SK-MEL-5 (cell line): Measurements from ENCODE around the gene CCDC97. TPM values are rescaled to one million over a fixed set of nuclear protein-coding genes. Genes with fewer than 3 reads are reported as not detected.

Source experiments
- DNase-seq: peaks from one replicate; pipeline ENCODE4 v3.0.0-alpha.2; 2016; ENCODE audit warnings: low read depth, low spot score
- in situ Hi-C: cut with HindIII; loops from 2 replicates; pipeline ENCODE4 v1.10.0; 2016; ENCODE audit warnings: low sequenced_read_pairs, high pct_unique_total_duplicates, low pct_unique_long_range_greater_than_20kb
- total RNA-seq: library from RNA; depleted of rRNA; stranded (reverse); fragments of >200 nt; shearing (Covaris generic); gene quantifications from 2 replicates; pipeline ENCODE4 v1.2.3, GENCODE V29; 2014

The CCDC97 gene
- total RNA-seq, 1 experiment from 2014 or later = 6.9 TPM

DNA sequence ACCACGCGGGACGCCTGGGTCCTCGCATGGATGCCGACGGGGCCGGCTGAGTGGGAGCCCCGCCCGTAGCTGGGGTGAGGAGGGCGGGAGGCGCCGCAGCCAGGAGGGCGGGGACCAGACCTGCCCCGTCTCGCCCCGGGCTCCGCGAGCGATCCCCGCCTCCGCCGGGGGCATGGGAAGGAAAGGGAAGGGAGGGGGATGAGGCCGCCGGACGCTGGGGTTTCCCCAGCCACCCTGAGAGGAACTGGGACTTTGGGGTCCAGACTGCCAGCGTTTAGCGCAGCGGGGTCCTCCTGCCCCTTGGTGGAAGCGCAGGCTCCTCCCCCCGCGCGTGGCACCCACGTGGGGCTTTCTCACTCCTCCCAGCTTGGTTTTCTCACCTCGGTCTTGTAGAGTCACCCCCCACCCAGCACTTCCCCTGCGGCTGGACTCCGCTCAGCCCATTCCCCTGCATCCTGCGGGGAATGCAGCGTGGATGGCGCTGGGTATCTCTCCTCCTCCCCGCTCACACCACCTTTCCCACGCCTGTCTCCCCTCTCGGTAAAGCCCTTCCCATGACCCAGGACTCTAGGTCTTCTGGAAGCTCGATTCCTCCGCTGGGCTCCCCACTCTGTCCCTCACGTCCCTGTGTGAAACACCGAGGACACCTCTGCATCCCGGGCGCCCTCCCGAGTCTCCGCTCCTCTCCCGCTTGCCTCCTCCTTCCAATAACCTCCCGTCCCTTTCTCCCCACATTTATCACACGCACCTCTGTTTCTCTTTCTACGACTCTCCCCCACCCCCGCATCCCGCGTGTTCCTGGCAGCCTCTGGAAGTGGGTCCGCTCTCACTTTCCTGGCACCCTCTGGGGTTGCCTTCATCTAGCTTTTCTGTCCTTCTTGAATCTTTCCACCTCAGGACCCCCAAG, 41.6 kb downstream of the CCDC97 start:
- in situ Hi-C loops = no loop called here
- no peak for DNase-seq

- in situ Hi-C loops = no loop called here
- no peak for DNase-seq
Observed at GRCh38 chr19:41352279-41352608, 42.3 kb downstream of the CCDC97 start.

DNA sequence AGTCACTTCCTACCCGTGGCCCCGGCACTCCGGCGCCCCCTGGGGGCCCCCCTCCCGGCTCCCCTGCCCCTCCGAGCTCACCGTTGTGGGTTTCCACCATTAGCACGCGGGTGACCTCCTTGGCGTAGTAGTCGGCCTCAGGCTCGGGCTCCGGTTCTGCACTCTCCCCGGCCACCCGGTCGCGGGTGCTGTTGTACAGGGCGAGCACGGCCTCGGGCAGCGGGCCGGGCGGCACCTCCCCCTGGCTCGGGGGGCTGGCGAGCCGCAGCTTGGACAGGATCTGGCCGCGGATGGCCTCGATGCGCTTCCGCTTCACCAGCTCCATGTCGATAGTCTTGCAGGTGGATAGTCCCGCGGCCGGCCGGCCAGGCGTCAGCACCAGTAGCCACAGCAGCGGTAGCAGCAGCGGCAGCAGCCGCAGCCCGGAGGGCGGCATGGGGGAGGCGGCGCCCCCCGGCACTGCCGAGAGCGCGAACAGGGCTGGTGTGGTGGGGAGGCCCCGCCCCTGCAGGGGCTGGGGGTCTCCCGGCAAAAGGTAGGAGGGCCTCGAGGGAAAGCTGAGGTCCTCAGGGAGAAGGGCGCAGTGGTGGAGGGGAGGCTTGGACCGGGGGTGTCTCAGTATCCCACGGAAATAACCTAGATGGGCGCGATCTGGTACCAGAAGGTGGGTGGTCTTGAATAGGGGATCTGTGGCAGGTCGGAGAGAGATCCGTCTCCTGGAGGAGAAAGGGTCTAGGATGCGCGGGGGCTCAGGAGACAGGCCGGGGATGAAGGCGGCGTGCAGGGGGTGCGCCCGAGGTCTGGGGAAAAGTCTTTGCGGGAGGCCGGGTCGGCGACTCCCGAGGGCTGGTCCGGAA, 42.9 kb downstream of the CCDC97 start:
- in situ Hi-C loops = no loop called here
- DNase-seq = peak; percentile 22

DNA sequence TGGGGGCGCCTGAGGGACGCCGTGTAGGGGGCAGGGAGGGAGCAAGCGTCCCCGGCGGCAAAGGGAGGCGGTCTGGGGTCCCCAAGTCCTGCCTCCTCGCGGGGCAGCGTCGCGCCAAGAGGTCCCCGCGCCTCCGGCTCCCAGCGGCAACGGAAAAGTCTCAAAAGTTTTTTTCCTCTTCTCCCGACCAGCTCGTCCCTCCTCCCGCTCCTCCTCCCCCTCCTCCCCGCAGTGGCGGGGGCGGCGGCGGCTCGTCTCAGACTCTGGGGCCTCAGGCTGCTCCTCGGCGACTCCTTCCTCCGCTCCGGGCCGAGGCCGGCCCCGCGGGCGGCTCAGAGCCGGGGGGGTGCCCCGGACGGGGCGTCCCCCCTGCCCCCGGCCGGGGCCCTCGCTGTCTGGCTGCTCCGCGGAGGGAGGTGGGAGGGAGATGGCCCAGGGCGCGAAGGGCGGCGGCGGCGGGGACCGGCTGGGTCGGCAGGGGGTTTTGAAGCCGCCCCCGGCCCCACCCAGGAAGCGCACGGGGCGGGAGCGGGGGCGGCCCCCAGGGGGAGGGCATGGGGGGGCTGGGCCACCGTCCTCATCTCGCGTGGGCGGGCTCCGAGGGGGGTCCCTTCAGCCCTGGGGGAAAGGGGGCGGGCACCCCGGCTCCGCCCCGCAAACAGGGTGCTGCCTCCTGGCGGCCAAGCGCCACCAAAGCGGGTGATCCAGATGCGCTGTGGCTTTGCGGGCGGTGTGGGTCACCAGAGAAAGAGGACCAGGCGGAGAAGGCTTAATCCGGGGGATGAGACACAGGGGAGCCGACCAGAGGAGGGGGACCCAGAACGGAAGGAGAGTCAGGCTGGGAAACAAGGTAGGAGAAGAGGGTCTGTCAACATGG, 43.7 kb downstream of the CCDC97 start, which contains the start of gene TGFB1:
TGFB1 (minus strand) TSS at position 457 of the 877 bp plus-strand sequence. CDS start 878 bp downstream, outside the sequence.
- DNase-seq = peak; percentile 66
- in situ Hi-C loops = no loop called here

DNA sequence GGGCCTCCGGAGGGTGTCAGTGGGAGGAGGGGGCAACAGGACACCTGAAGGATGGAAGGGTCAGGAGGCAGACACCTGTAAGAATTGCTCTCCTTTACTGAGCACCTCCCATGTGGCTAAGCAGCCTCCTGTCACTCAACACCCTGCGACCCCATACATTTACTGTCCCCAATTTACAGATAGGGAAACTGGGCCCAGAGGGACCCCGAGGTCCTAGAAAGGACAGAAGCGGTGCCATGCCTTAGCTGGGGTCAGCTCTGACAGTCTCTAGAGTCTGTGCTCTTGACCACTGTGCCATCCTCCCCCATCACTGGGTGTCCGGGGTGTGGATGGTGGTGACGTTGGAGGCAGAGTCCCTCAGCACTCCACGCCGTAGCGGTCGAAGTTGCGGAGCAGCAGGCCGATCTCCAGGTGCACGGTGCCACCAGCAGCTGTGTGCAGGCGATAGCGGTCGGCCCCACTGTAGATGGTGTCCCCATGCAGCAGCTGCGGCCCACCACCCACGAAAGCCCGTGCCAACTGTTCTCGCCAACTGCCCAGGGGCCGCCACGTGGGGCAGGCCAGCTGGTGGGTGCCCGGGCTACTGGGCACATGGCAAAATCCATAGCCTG, 44.5 kb downstream of the CCDC97 start:
- no peak for DNase-seq
- in situ Hi-C loops = no loop called here

DNA sequence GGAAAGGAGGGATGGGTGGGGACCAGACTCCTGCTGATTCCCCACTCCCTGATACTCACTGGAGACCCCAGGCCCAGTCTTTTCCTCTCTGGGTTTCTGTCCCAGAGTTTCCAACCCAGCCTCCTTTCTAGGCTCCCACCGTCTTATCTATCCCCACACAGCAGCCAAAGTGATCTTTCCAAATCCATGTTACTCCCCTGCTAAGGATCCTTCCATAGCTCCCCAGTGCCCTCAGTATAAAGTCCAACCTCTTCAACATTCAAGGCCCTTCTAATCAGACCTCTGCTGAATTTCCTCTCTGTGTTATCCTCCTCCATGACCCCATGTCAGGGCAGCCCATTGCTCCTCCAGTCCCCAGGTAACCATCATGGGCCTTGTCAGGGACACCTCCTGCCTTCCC, 45.1 kb downstream of the CCDC97 start:
- DNase-seq = no peak
- in situ Hi-C loops = no loop called here

GRCh38 chr19:41355802-41356201, 45.8 kb downstream of the CCDC97 start:
- DNase-seq = no peak
- in situ Hi-C loops = no loop called here

GRCh38 chr19:41356984-41357739, 47.2 kb downstream of the CCDC97 start:
- no peak for DNase-seq
- in situ Hi-C loops = no loop called here

GRCh38 chr19:41357746-41358145, 47.8 kb downstream of the CCDC97 start:
- no peak for DNase-seq
- in situ Hi-C loops = no loop called here

GRCh38 chr19:41359741-41360140, 49.8 kb downstream of the CCDC97 start:
- DNase-seq = no peak
- in situ Hi-C loops = no loop called here

DNA sequence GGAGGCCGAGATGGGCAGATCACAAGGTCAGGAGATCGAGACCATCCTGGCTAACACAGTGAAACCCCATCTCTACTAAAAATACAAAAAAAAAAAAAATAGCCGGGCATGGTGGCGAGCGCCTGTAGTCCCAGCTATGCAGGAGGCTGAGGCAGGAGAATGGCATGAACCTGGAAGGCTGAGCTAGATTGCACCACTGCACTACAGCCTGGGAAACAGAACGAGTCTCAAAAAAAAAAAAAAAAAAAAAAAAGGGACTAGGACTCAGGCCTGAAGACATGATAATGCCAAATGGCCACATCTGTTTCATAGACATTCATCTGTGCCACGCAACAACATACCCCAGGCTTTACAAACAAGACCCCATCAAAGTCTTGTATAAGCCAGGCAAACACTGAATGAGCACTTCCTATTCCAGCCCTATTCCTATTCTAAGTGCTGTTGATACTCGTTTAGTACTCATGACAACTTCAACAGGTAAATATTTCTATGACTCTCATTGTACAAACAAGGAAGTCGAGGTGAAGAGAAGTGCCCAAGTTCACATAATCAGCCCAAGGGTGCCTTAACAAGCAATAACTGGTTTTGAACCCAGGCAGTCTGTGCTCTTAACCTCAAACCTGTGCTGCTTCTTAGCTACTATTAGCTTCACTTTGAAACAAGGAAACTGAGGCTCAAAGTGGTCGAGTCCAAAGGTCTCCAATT, 52.3 kb downstream of the CCDC97 start:
- no peak for DNase-seq
- in situ Hi-C loops = no loop called here

GRCh38 chr19:41363371-41363752, 53.4 kb downstream of the CCDC97 start:
- in situ Hi-C loops = no loop called here
- DNase-seq = no peak

- in situ Hi-C loops = no loop called here
- peak; percentile 98 for DNase-seq
Observed at GRCh38 chr19:41363753-41364523, 54.0 kb downstream of the CCDC97 start, which contains the start of gene B9D2. Gene B9D2, minus strand, starts transcription at chr19:41364149. Its CDS starts 630 bp downstream, at chr19:41363519.

- DNase-seq = no peak
- in situ Hi-C loops = no loop called here
Observed at GRCh38 chr19:41364524-41365391, 54.8 kb downstream of the CCDC97 start.

- in situ Hi-C loops = no loop called here
- DNase-seq = no peak
Observed at GRCh38 chr19:41366089-41366488, 56.1 kb downstream of the CCDC97 start.
